MM.1S (cell line): ENCODE data around the gene ERCC3.

Source experiments
- DNase-seq: peaks from one replicate; pipeline ENCODE4 v3.0.0-alpha.2; 2015
- H2AFZ ChIP-seq: fragments of 300-600 bp; sonication (generic); 2 replicates; pipeline ENCODE4 v1.6.0; 2016; ENCODE audit warnings: antibody characterized with exemption, low read length
- H3F3A ChIP-seq: fragments of 300-600 bp; sonication (generic); 2 replicates; pipeline ENCODE4 v1.6.1; 2016; ENCODE audit warnings: mild to moderate bottlenecking, antibody characterized with exemption, low read length, moderate library complexity, mixed read lengths; ENCODE audit not compliant: insufficient read depth
- H3K27ac ChIP-seq: fragments of 300-600 bp; sonication (generic); 2 replicates; pipeline ENCODE4 v1.5.1; 2016; ENCODE audit warnings: mild to moderate bottlenecking, low read length
- H3K27me3 ChIP-seq: fragments of 300-600 bp; sonication (generic); replicated peaks from 2 replicates; pipeline ENCODE4 v1.6.0; 2016; ENCODE audit warnings: low read length; ENCODE audit not compliant: insufficient read depth
- H3K36me3 ChIP-seq: fragments of 300-600 bp; sonication (generic); replicated peaks from 2 replicates; pipeline ENCODE4 v1.6.1; 2016; ENCODE audit warnings: mild to moderate bottlenecking, low read length, mixed read lengths; ENCODE audit not compliant: insufficient read depth
- H3K4me1 ChIP-seq: fragments of 300-600 bp; sonication (generic); 2 replicates; pipeline ENCODE4 v1.6.1; 2016; ENCODE audit warnings: low read length, mixed read lengths
- H3K4me2 ChIP-seq: fragments of 300-600 bp; sonication (generic); 2 replicates; pipeline ENCODE4 v1.6.0; 2016; ENCODE audit warnings: low read depth, low read length
- H3K4me3 ChIP-seq: fragments of 300-600 bp; sonication (generic); 2 replicates; pipeline ENCODE4 v1.5.1; 2016; ENCODE audit warnings: low read length, mixed read lengths
- H3K79me2 ChIP-seq: fragments of 300-600 bp; sonication (generic); 2 replicates; pipeline ENCODE4 v1.6.1; 2016; ENCODE audit warnings: mixed run types, low read length, mixed read lengths
- H3K9ac ChIP-seq: fragments of 300-600 bp; sonication (generic); 2 replicates; pipeline ENCODE4 v1.6.1; 2016; ENCODE audit warnings: low read length, mixed read lengths
- H3K9me2 ChIP-seq: fragments of 300-600 bp; sonication (generic); replicated peaks from 2 replicates; pipeline ENCODE4 v1.6.1; 2016; ENCODE audit warnings: mild to moderate bottlenecking, low read length, mixed read lengths; ENCODE audit not compliant: insufficient read depth
- H3K9me3 ChIP-seq: fragments of 300-600 bp; sonication (generic); replicated peaks from 2 replicates; pipeline ENCODE4 v1.6.1; 2016; ENCODE audit warnings: mild to moderate bottlenecking, low read length, mixed read lengths; ENCODE audit not compliant: insufficient read depth
- H4K20me1 ChIP-seq: fragments of 300-600 bp; sonication (generic); 2 replicates; pipeline ENCODE4 v1.6.1; 2016; ENCODE audit warnings: mild to moderate bottlenecking, low read length, moderate library complexity, mixed read lengths; ENCODE audit not compliant: insufficient read depth
- EZH2 ChIP-seq: fragments of 300-600 bp; sonication (generic); optimal IDR thresholded peaks from 2 replicates; pipeline ENCODE3; 2017; ENCODE audit warnings: low read depth, mild to moderate bottlenecking, antibody characterized with exemption, low read length, mixed read lengths
- EZH2phosphoT487 ChIP-seq: fragments of 300-600 bp; sonication (generic); IDR thresholded peaks from 2 replicates; pipeline ENCODE4 v1.6.1; 2018; ENCODE audit warnings: antibody characterized with exemption, low read length
- TF ChIP-seq, protein P1 (sequence below): fragments of 300-600 bp; sonication (generic); IDR thresholded peaks from 2 replicates; pipeline ENCODE4 v1.5.1; 2016; ENCODE audit warnings: antibody characterized with exemption, low read length, mixed read lengths

The ERCC3 gene

DNA sequence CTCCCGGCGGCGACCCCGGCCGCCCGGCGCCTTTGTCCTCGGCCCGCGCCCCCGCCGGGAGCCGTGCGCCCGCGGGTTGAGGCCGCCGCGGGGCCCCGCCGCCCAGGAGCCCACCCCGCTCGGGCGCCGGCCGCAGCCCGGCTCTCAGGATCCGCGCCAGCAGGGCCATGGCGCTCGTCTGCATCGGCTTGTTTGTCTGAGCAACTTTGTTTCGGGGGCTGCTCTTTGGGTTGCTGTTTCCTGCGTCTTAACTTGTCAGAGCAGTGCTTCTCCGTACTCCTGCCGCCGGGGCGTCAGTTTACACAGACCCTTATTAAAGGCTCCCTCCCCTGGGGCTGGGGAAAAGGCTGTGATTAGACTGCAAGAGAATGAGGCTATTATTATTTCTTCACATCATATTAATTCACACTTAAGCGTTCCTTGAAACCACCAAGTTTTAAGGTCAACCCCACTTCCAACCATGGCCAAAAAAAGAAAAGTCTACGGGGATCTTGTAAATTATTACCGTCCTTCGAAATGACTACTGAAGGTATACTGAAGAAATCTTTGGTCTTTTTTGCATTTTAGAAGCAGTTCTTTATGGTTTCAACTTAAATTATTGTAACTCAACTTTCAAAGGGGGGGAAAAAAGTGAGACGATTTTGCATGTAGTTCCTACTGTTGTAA, 73.7 kb downstream of the ERCC3 start, which contains the start of gene CYP27C1:
TSS of gene CYP27C1 (minus strand) at position 198 of the 666 bp plus-strand sequence. CDS start at position 169, 29 bp downstream.
- H3K4me1 ChIP-seq: no peaks in the 10 kb centered on the region
- no peak within 1 kb of the TSS for H3K4me3 ChIP-seq
- DNase-seq: no peak
- H3K27ac ChIP-seq: no peak within 1 kb of the TSS
- H4K20me1 ChIP-seq: no peaks in the 10 kb centered on the region
- no peaks in the 10 kb centered on the region for H3K36me3 ChIP-seq
- H3K4me2 ChIP-seq: no peak within 1 kb of the TSS
- TF ChIP-seq EZH2phosphoT487: no peak
- TF ChIP-seq, protein P1, sequence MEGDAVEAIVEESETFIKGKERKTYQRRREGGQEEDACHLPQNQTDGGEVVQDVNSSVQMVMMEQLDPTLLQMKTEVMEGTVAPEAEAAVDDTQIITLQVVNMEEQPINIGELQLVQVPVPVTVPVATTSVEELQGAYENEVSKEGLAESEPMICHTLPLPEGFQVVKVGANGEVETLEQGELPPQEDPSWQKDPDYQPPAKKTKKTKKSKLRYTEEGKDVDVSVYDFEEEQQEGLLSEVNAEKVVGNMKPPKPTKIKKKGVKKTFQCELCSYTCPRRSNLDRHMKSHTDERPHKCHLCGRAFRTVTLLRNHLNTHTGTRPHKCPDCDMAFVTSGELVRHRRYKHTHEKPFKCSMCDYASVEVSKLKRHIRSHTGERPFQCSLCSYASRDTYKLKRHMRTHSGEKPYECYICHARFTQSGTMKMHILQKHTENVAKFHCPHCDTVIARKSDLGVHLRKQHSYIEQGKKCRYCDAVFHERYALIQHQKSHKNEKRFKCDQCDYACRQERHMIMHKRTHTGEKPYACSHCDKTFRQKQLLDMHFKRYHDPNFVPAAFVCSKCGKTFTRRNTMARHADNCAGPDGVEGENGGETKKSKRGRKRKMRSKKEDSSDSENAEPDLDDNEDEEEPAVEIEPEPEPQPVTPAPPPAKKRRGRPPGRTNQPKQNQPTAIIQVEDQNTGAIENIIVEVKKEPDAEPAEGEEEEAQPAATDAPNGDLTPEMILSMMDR: no peak
- no peak for TF ChIP-seq EZH2
- no peak within 1 kb of the TSS for H2AFZ ChIP-seq
- H3K79me2 ChIP-seq: no peaks in the 10 kb centered on the region
- no peaks in the 10 kb centered on the region for H3F3A ChIP-seq
- no peaks in the 10 kb centered on the region for H3K9me2 ChIP-seq
- no peak within 1 kb of the TSS for H3K9ac ChIP-seq
- H3K9me3 ChIP-seq: no peaks in the 10 kb centered on the region
- peaks cover 13% of the 10 kb centered on the region for H3K27me3 ChIP-seq

DNA sequence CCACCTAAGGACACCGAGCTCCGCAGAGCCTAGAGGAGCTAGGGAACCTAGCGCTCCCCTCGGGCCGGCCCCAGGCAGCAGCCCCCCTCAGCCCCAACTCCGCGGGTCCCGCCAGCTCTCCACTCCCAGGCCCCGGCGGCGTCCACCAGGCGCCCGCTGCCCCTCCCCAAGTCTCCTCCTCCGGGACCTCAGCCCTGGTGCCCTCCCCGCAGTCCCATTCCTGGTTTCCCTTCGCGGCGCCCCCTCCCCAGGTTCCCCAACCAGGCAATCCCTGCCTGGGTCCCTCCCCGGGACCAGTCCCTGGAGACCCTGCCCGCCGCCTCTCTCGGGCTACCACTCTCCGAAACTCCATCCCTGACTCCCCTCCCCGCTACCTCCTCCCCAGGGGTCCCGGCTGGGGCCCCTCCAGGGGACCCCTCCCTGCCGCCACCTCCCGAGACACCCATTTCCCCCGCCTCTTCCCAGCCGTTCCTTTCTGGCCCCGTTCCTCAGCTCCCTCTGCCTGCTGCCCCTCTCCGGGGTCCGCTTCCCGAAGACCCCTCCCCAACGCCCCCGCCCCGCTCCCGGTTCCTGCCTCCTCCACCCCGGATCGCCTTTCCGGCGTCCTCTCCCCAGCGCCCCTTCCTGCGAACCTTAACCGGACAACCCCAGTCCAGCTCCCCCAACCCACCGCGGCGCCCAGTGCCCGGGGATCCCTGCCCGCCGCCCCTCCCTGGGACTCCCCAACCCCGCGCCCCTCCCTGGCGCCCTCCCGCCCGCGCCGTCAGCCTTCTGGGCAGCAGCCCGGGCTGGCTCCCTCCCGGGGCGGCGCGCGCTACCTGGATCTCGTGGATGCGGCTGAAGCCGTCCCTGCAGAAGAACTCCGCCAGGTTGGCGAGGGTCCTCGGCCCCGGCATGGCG, 74.5 kb downstream of the ERCC3 start:
- H3K4me2 ChIP-seq: no peak overlapping the region
- no peaks in the 10 kb centered on the region for H3K4me1 ChIP-seq
- H3K27me3 ChIP-seq: peaks cover 13% of the 10 kb centered on the region
- H3K9ac ChIP-seq: no peak overlapping the region
- no peak overlapping the region for H3K4me3 ChIP-seq
- H2AFZ ChIP-seq: no peak overlapping the region
- TF ChIP-seq EZH2phosphoT487: no peak
- no peak for TF ChIP-seq EZH2
- TF ChIP-seq, protein P1: no peak
- DNase-seq: no peak
- H3K9me2 ChIP-seq: no peaks in the 10 kb centered on the region
- H4K20me1 ChIP-seq: no peaks in the 10 kb centered on the region
- no peaks in the 10 kb centered on the region for H3F3A ChIP-seq
- no peaks in the 10 kb centered on the region for H3K36me3 ChIP-seq
- no peaks in the 10 kb centered on the region for H3K79me2 ChIP-seq
- H3K9me3 ChIP-seq: no peaks in the 10 kb centered on the region
- H3K27ac ChIP-seq: no peak overlapping the region

DNA sequence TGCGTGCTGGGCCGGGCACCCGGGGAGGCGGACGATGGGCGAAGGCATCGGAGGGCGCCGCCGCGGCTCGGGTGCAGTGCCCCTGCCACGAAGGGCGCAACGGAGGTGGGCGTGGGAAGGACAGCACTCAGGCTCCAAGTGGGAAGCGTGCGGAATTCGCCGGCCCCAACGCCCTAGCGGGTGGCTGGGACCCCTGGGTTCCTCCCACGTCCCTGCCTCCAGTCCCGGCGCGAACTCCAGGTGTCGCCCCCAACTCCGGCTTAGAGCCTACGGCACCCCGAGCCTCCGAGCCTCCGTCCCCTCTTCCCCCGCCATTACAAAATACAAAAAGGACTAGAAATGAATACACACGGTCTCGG, 75.2 kb downstream of the ERCC3 start:
- no peaks in the 10 kb centered on the region for H3K36me3 ChIP-seq
- H3K4me3 ChIP-seq: no peak overlapping the region
- no peak overlapping the region for H2AFZ ChIP-seq
- no peaks in the 10 kb centered on the region for H3K9me3 ChIP-seq
- no peaks in the 10 kb centered on the region for H3K9me2 ChIP-seq
- peaks cover 13% of the 10 kb centered on the region for H3K27me3 ChIP-seq
- no peak overlapping the region for H3K27ac ChIP-seq
- H3K9ac ChIP-seq: no peak overlapping the region
- no peaks in the 10 kb centered on the region for H3K4me1 ChIP-seq
- TF ChIP-seq, protein P1: no peak
- no peak for TF ChIP-seq EZH2phosphoT487
- TF ChIP-seq EZH2: no peak
- no peaks in the 10 kb centered on the region for H3F3A ChIP-seq
- DNase-seq: no peak
- no peaks in the 10 kb centered on the region for H3K79me2 ChIP-seq
- no peak overlapping the region for H3K4me2 ChIP-seq
- no peaks in the 10 kb centered on the region for H4K20me1 ChIP-seq
